ENCODE measurements around the gene KARS1. TPM values are rescaled to one million over a fixed set of nuclear protein-coding genes. Genes with fewer than 3 reads are reported as not detected.

Gene KARS1
- total RNA-seq, 2 experiments from 2014 or later, result 126 to 172 TPM

DNA sequence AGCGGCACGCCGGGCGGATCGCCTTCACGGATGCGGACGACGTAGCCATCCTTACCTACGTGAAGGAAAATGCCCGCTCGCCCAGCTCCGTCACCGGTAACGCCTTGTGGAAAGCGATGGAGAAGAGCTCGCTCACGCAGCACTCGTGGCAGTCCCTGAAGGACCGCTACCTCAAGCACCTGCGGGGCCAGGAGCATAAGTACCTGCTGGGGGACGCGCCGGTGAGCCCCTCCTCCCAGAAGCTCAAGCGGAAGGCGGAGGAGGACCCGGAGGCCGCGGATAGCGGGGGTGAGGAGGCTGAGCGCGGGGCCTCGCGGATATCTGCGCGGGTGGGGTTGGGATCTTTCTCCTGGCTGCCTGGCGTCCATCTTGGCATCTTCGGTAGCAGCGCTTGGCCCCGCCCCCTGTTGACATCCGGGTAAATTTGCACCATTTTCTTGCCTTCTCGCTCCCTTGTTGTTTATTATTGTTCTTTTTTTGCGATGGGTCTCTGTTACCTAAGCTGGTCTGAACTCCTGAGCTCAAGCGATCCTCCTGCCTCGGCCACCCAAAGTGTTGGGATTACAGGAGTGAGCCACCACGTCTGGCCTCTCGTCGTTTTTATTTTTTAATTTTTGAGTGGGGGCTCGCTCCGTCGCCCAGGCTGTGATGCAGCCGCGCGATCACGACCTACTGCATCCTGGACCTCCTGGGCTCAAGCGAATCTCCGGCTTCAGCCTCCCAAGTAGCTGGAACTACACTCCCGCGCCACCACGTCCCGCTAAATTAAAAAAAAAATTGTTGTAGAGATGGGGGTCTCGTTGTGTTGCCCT is 1.0 kb upstream of the KARS1 start:
- Histone ChIP-seq H2AFZ (ENCODE audit: low read length) (peak overlapping the region; percentile 39; the same call in 1 of the 2 replicates), H3K9me2 (ENCODE audit: insufficient read depth, low read length) (no peaks in the 10 kb centered on the region), H3K4me3 (ENCODE audit: low read depth, low read length, poor library complexity, severe bottlenecking) (peak overlapping the region; percentile 88), H3K9me3 (ENCODE audit: low read length) (no peaks in the 10 kb centered on the region), H3K27ac (ENCODE audit: low read depth, low read length, poor library complexity, severe bottlenecking) (peak overlapping the region; percentile 82), H3K36me3 (ENCODE audit: insufficient read depth, low read length) (peaks cover 47% of the 10 kb centered on the region), H3K79me2 (ENCODE audit: insufficient read depth, low read depth, low read length) (peaks cover 96% of the 10 kb centered on the region), H4K20me1 (ENCODE audit: insufficient read depth, low read length) (peaks cover 52% of the 10 kb centered on the region), H3K4me2 (ENCODE audit: low read length) (peak overlapping the region; percentile 87), H3K4me1 (ENCODE audit: insufficient read depth, low read length, poor library complexity, severe bottlenecking) (peaks cover 65% of the 10 kb centered on the region)
- DNase-seq (ENCODE audit: low spot score), result peak; percentile 82
- intact Hi-C loops (cut with micrococcal nuclease; ENCODE audit: unreplicated experiment), result loop anchor here (2.0 to 5.0 kb wide), 2 partner anchors 92 to 186 kb away; partner anchors contain the start of genes TMEM170A and TMEM231
- BruUV-seq (replicated peaks), result no TSS peak
- ChIA-PET CTCF (ENCODE audit: unreplicated experiment) (interaction anchor here (1.2 kb wide), 1 partner anchor 84 kb away, joined by 6 read pairs; no protein-coding TSS in a partner anchor), POLR2A (interaction anchor here (0.5 to 3.2 kb wide), 15 partner anchors 8 to 447 kb away, joined by 3 to 21 read pairs (median 4); partner anchors contain the start of genes ADAT1 and GABARAPL2)
- TF ChIP-seq, protein P1, sequence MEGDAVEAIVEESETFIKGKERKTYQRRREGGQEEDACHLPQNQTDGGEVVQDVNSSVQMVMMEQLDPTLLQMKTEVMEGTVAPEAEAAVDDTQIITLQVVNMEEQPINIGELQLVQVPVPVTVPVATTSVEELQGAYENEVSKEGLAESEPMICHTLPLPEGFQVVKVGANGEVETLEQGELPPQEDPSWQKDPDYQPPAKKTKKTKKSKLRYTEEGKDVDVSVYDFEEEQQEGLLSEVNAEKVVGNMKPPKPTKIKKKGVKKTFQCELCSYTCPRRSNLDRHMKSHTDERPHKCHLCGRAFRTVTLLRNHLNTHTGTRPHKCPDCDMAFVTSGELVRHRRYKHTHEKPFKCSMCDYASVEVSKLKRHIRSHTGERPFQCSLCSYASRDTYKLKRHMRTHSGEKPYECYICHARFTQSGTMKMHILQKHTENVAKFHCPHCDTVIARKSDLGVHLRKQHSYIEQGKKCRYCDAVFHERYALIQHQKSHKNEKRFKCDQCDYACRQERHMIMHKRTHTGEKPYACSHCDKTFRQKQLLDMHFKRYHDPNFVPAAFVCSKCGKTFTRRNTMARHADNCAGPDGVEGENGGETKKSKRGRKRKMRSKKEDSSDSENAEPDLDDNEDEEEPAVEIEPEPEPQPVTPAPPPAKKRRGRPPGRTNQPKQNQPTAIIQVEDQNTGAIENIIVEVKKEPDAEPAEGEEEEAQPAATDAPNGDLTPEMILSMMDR (conservative IDR thresholded peaks at IDR 0.05; ENCODE audit: low read length), result no peak
- TF ChIP-seq EZH2phosphoT487 (IDR thresholded peaks at IDR 0.05; ENCODE audit: borderline replicate concordance, low read depth, low read length), result no peak

DNA sequence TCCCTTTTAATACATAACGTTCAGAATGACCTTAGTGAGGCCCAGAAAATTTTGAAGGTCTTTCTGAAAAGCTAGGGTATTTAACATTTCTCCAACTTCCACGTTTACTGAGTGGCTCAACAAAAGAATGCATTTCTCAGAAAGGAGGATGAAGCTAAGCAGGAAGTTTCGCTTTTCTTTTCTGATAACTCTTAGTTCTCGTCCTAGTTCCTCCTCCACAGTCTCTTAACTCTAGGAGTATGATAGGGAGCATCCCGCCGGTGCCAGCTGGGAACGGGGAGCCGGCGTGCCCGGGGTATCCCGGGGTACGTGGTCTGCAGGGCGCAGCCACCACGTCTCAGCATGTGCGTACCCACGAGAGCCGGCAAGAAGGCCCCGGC is 363 bp downstream of the KARS1 start:
- H2AFZ ChIP-seq (ENCODE audit: low read length), result peak overlapping the region; percentile 69; the same call in 1 of the 2 replicates
- intact Hi-C loops (cut with micrococcal nuclease; ENCODE audit: unreplicated experiment), result loop anchor here (1.0 to 5.0 kb wide), 4 partner anchors 24 to 1543 kb away; partner anchors contain the start of genes ADAT1 and TMEM170A
- peak; percentile 9 for DNase-seq (ENCODE audit: low spot score)
- H3K9me2 ChIP-seq (ENCODE audit: insufficient read depth, low read length), result no peaks in the 10 kb centered on the region
- H3K4me1 ChIP-seq (ENCODE audit: insufficient read depth, low read length, poor library complexity, severe bottlenecking), result peaks cover 51% of the 10 kb centered on the region
- TF ChIP-seq, protein P1 (conservative IDR thresholded peaks at IDR 0.05; ENCODE audit: low read length), result no peak
- TF ChIP-seq EZH2phosphoT487 (IDR thresholded peaks at IDR 0.05; ENCODE audit: borderline replicate concordance, low read depth, low read length), result no peak
- H3K4me2 ChIP-seq (ENCODE audit: low read length), result peak overlapping the region; percentile 87
- peaks cover 58% of the 10 kb centered on the region for H3K36me3 ChIP-seq (ENCODE audit: insufficient read depth, low read length)
- ChIA-PET CTCF (ENCODE audit: unreplicated experiment) (interaction anchor here (0.8 to 1.2 kb wide), 2 partner anchors 83 to 117 kb away, joined by 3 to 6 read pairs; no protein-coding TSS in a partner anchor), POLR2A (interaction anchor here (0.6 to 3.2 kb wide), 11 partner anchors 8 to 117 kb away, joined by 3 to 21 read pairs (median 6); partner anchors contain the start of genes ADAT1 and GABARAPL2)
- peak overlapping the region; percentile 88 for H3K4me3 ChIP-seq (ENCODE audit: low read depth, low read length, poor library complexity, severe bottlenecking)
- H4K20me1 ChIP-seq (ENCODE audit: insufficient read depth, low read length), result peaks cover 50% of the 10 kb centered on the region
- H3K9me3 ChIP-seq (ENCODE audit: low read length), result no peaks in the 10 kb centered on the region
- H3K79me2 ChIP-seq (ENCODE audit: insufficient read depth, low read depth, low read length), result peaks cover 95% of the 10 kb centered on the region
- TSS peak; percentile 74 for BruUV-seq (replicated peaks)
- peak overlapping the region; percentile 82 for H3K27ac ChIP-seq (ENCODE audit: low read depth, low read length, poor library complexity, severe bottlenecking)
